SK-N-SH (cell line): ENCODE measurements around the gene KCNJ9. TPM values are rescaled to one million over a fixed set of nuclear protein-coding genes. Genes with fewer than 3 reads are reported as not detected.
"Not testable (repeated sequence)": the region's sequence is repeated elsewhere in the genome, so short reads cannot be mapped to it uniquely, and the experiment has no call there.

ENCODE experiments used
- CTCF ChIA-PET: fragments of 300-600, 350-600 bp; formaldehyde crosslinking; extraction: SDS; loops from one replicate; lab custom pipeline; 2021; lab: Yijun Ruan, JAX
- POLR2A ChIA-PET: fragments of 350-600 bp; sonication (Branson Sonifier 250); formaldehyde crosslinking; extraction: SDS; loops from one replicate; lab custom pipeline; 2020; ENCODE audit warnings: antibody characterized with exemption, inconsistent platforms; lab: Yijun Ruan, JAX
- DNase-seq: peaks from one replicate; pipeline ENCODE4 v3.0.0; 2012
- H2AFZ ChIP-seq: fragments of 200-600 bp; sonication (generic); 2 replicates; pipeline ENCODE4 v1.8.1; 2016; ENCODE audit warnings: antibody characterized with exemption, mild to moderate bottlenecking, low read depth
- H3F3A ChIP-seq: fragments of 200-600 bp; sonication (generic); replicated peaks from 2 replicates; pipeline ENCODE3; 2016; ENCODE audit warnings: antibody characterized with exemption, mild to moderate bottlenecking; ENCODE audit not compliant: insufficient read depth
- H3K27ac ChIP-seq, 2 experiments: fragments of 200-500 bp in 1 of 2; fragments of 200-600 bp in 1 of 2; sonication (Bioruptor generic) in 1 of 2; sonication (generic), shearing (Covaris generic) in 1 of 2; 2 replicates each; pipeline versions ENCODE4 v1.5.1 to v1.6.1; 2014 to 2016; ENCODE audit warnings: low read depth in 2 of 2, inconsistent platforms in 1 of 2, low read length in 1 of 2, mild to moderate bottlenecking in 1 of 2, mixed read lengths in 1 of 2
- H3K27me3 ChIP-seq: fragments of 200-600 bp; sonication (generic), shearing (Covaris generic); 2 replicates; pipeline ENCODE4 v1.6.1; 2016; ENCODE audit warnings: mixed run types; ENCODE audit not compliant: insufficient read depth
- H3K36me3 ChIP-seq, 2 experiments: fragments of 200-500 bp in 1 of 2; fragments of 200-600 bp in 1 of 2; sonication (Bioruptor generic) in 1 of 2; sonication (generic) in 1 of 2; replicated peaks in 1 of 2; 2 replicates each; pipeline versions ENCODE3 to v1.5.1; 2014 to 2016; ENCODE audit warnings: low read length in 1 of 2, mild to moderate bottlenecking in 1 of 2; ENCODE audit not compliant: insufficient read depth in 2 of 2, control insufficient read depth in 1 of 2
- H3K4me1 ChIP-seq, 2 experiments: fragments of 200-500 bp in 1 of 2; fragments of 200-600 bp in 1 of 2; sonication (Bioruptor generic) in 1 of 2; sonication (generic), shearing (Covaris generic) in 1 of 2; 2 replicates each; pipeline versions ENCODE4 v1.5.1 to v1.6.1; 2014 to 2016; ENCODE audit warnings: low read depth in 1 of 2, low read length in 1 of 2, mixed run types in 1 of 2; ENCODE audit not compliant: insufficient read depth in 2 of 2, control insufficient read depth in 1 of 2
- H3K4me2 ChIP-seq: fragments of 200-600 bp; sonication (generic), shearing (Covaris generic); 2 replicates; pipeline ENCODE4 v1.6.1; 2017; ENCODE audit warnings: mixed run types
- H3K4me3 ChIP-seq, 2 experiments: fragments of 200-500 bp in 1 of 2; fragments of 200-600 bp in 1 of 2; sonication (Bioruptor generic) in 1 of 2; sonication (generic), shearing (Covaris generic) in 1 of 2; 2 replicates each; pipeline versions ENCODE4 v1.5.1 to v1.8.1; 2014 to 2016; ENCODE audit warnings: low read depth in 2 of 2, inconsistent platforms in 1 of 2, low read length in 1 of 2, mild to moderate bottlenecking in 1 of 2, mixed read lengths in 1 of 2, moderate library complexity in 1 of 2
- H3K79me2 ChIP-seq: fragments of 200-600 bp; sonication (generic); 2 replicates; pipeline ENCODE4 v1.8.1; 2017; ENCODE audit warnings: mild to moderate bottlenecking; ENCODE audit not compliant: insufficient read depth
- H3K9ac ChIP-seq: fragments of 200-600 bp; sonication (generic); 2 replicates; pipeline ENCODE4 v1.6.1; 2017; ENCODE audit warnings: mixed run types
- H3K9me2 ChIP-seq: fragments of 200-600 bp; sonication (generic); 2 replicates; pipeline ENCODE4 v1.6.1; 2017; ENCODE audit warnings: mixed run types
- H3K9me3 ChIP-seq: fragments of 200-600 bp; sonication (generic); 2 replicates; pipeline ENCODE4 v1.6.1; 2017; ENCODE audit warnings: mixed run types, mild to moderate bottlenecking, moderate library complexity
- H4K20me1 ChIP-seq: fragments of 200-600 bp; sonication (generic); 2 replicates; pipeline ENCODE4 v1.6.1; 2017; ENCODE audit warnings: mild to moderate bottlenecking, mixed run types; ENCODE audit not compliant: insufficient read depth
- FOSL2 ChIP-seq: IDR thresholded peaks from 2 replicates; pipeline ENCODE4 v1.4.0; 2012; ENCODE audit warnings: low read depth, mild to moderate bottlenecking, moderate library complexity, borderline replicate concordance
- FOXJ3 ChIP-seq: sonication (generic); formaldehyde crosslinking; IDR thresholded peaks from 2 replicates; pipeline ENCODE4 v1.5.1; 2020; ENCODE audit warnings: mild to moderate bottlenecking, missing genetic modification reagents
- FOXM1 ChIP-seq: IDR thresholded peaks from 2 replicates; pipeline ENCODE4 v1.4.0; 2012; ENCODE audit warnings: low read depth, mild to moderate bottlenecking
- GABPA ChIP-seq: IDR thresholded peaks from 2 replicates; pipeline ENCODE4 v1.4.0; 2012; ENCODE audit warnings: low read depth, mild to moderate bottlenecking
- JUND ChIP-seq: IDR thresholded peaks from 2 replicates; pipeline ENCODE4 v1.4.0; 2012
- MEF2A ChIP-seq: IDR thresholded peaks from 2 replicates; pipeline ENCODE4 v1.4.0; 2012; ENCODE audit warnings: low read depth, borderline replicate concordance
- MXI1 ChIP-seq: IDR thresholded peaks from 2 replicates; pipeline ENCODE4 v1.6.1; 2012; ENCODE audit warnings: mild to moderate bottlenecking, low read depth, low read length, improper control_type of control experiment
- NFIC ChIP-seq: IDR thresholded peaks from 2 replicates; pipeline ENCODE4 v1.4.0; 2012; ENCODE audit warnings: borderline replicate concordance
- NRF1 ChIP-seq: IDR thresholded peaks from 2 replicates; pipeline ENCODE4 v1.6.1; 2012; ENCODE audit warnings: low read depth, mild to moderate bottlenecking, low read length
- RAD21 ChIP-seq: IDR thresholded peaks from 2 replicates; pipeline ENCODE4 v1.6.1; 2012; ENCODE audit warnings: mild to moderate bottlenecking, low read length
- RFX5 ChIP-seq: IDR thresholded peaks from 2 replicates; pipeline ENCODE4 v1.6.1; 2012; ENCODE audit warnings: mild to moderate bottlenecking, improper control_type of control experiment, low read length
- RXRA ChIP-seq: IDR thresholded peaks from 2 replicates; pipeline ENCODE4 v1.4.0; 2012; ENCODE audit warnings: low read depth, mild to moderate bottlenecking, borderline replicate concordance
- SIN3A ChIP-seq: IDR thresholded peaks from 2 replicates; pipeline ENCODE4 v1.6.1; 2012; ENCODE audit warnings: low read depth, mild to moderate bottlenecking, low read length, moderate library complexity, borderline replicate concordance
- TAF1 ChIP-seq: IDR thresholded peaks from 2 replicates; pipeline ENCODE4 v1.6.1; 2012; ENCODE audit warnings: low read depth, mild to moderate bottlenecking, low read length, moderate library complexity, borderline replicate concordance
- TCF12 ChIP-seq: IDR thresholded peaks from 2 replicates; pipeline ENCODE4 v1.4.0; 2012
- TEAD4 ChIP-seq: IDR thresholded peaks from 2 replicates; pipeline ENCODE4 v1.4.0; 2012; ENCODE audit warnings: mild to moderate bottlenecking, borderline replicate concordance; ENCODE audit not compliant: insufficient read depth
- YY1 ChIP-seq: IDR thresholded peaks from 2 replicates; pipeline ENCODE4 v1.4.0; 2012; ENCODE audit warnings: low read depth, mild to moderate bottlenecking
- WGBS: methylation state at CpG from one replicate; pipeline ENCODE4 v1.1.6; 2017; ENCODE audit warnings: low lambda C conversion rate; 5-methylcytosine and 5-hydroxymethylcytosine counted together
- polyA plus RNA-seq, 3 experiments: library from polyadenylated mRNA; depleted of rRNA; stranded (reverse); fragments of >200 nt; gene quantifications; 2 replicates each; pipeline ENCODE4 v1.2.3, GENCODE V29; 2012
- TF ChIP-seq, protein P1 (sequence below): IDR thresholded peaks from 2 replicates; pipeline ENCODE4 v1.4.0; 2012; ENCODE audit warnings: low read depth
- TF ChIP-seq, protein P2 (sequence below): IDR thresholded peaks from 2 replicates; pipeline ENCODE4 v1.4.0; 2012; ENCODE audit warnings: low read depth, borderline replicate concordance

Gene KCNJ9
- polyA plus RNA-seq, 1 of the 3 experiments (the other 2 are of a cell fraction): 0.02 TPM

DNA sequence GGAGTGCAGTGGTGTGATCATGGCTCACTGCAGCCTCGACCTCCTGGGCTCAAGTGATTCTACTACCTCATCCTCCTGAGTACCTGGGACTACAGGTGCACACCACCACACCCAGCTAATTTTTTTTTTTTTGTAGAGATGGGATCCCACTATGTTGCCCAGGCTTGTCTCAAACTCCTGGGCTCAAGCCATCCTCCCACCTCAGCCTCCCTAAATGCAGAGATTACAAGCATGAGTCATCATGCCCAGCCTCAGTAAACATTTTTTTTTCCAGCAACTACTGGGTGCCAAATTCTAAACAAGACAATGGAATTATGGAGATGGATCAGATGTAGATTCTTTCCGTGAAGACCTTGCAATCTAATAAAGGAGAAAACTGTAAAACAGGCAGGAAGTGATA, 31.2 kb upstream of the KCNJ9 start:
- H4K20me1 ChIP-seq, H2AFZ ChIP-seq, H3K4me3 ChIP-seq, H3K27ac ChIP-seq, H3K36me3 ChIP-seq, H3K9me2 ChIP-seq, POLR2A ChIA-PET, H3F3A ChIP-seq, H3K9me3 ChIP-seq, H3K9ac ChIP-seq, H3K4me2 ChIP-seq, DNase-seq, H3K79me2 ChIP-seq: not testable (repeated sequence)
- H3K4me1 ChIP-seq: peaks cover 0 to 11% of the 10 kb centered on the region in 2 experiments; a peak in 2 of 4 replicates
- H3K27me3 ChIP-seq: peaks cover 60% of the 10 kb centered on the region; the same call in 1 of the 2 replicates
- CTCF ChIA-PET: interaction anchor here (2.4 to 9.8 kb wide), 2 partner anchors 28 to 34 kb away, joined by 10 to 76 read pairs; partner anchors contain the start of gene KCNJ9
- 6% methylated on average over 2 of the region's 2 CpGs for WGBS

DNA sequence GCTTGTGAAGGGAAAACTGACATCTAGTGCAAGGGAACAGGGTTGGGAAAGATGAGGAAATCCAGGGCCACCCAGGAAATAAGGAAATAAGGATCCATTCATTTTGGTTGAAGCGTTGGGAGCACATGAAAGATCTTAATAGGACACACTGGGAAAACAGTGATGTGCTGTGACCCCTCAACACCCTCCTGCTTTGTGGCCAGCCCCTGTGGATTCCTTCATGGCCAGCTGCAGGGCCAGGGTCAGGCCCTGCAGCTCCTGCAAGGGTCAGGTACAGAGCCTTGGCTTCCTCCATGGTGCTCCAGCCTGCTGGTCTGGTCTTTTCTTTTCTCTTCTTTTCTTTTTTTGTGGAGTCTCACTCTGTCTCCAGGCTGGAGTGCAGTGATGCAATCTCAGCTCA, 30.7 kb upstream of the KCNJ9 start:
- H3K9me3 ChIP-seq: no peaks in the 10 kb centered on the region
- no peak overlapping the region for H2AFZ ChIP-seq
- no peaks in the 10 kb centered on the region for H3K79me2 ChIP-seq
- peaks cover 65% of the 10 kb centered on the region for H3K27me3 ChIP-seq
- H3K9me2 ChIP-seq: no peaks in the 10 kb centered on the region
- ChIA-PET POLR2A (no interaction called here), CTCF (interaction anchor here (2.4 to 9.8 kb wide), 2 partner anchors 28 to 34 kb away, joined by 10 to 76 read pairs; partner anchors contain the start of gene KCNJ9)
- H4K20me1 ChIP-seq: no peaks in the 10 kb centered on the region
- no peak for TF ChIP-seq RXRA
- no peak for TF ChIP-seq SIN3A
- no peak for TF ChIP-seq GABPA
- TF ChIP-seq, protein P1, sequence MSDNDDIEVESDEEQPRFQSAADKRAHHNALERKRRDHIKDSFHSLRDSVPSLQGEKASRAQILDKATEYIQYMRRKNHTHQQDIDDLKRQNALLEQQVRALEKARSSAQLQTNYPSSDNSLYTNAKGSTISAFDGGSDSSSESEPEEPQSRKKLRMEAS: no peak
- TF ChIP-seq, protein P2, sequence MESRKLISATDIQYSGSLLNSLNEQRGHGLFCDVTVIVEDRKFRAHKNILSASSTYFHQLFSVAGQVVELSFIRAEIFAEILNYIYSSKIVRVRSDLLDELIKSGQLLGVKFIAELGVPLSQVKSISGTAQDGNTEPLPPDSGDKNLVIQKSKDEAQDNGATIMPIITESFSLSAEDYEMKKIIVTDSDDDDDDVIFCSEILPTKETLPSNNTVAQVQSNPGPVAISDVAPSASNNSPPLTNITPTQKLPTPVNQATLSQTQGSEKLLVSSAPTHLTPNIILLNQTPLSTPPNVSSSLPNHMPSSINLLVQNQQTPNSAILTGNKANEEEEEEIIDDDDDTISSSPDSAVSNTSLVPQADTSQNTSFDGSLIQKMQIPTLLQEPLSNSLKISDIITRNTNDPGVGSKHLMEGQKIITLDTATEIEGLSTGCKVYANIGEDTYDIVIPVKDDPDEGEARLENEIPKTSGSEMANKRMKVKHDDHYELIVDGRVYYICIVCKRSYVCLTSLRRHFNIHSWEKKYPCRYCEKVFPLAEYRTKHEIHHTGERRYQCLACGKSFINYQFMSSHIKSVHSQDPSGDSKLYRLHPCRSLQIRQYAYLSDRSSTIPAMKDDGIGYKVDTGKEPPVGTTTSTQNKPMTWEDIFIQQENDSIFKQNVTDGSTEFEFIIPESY: no peak
- TF ChIP-seq RFX5: no peak
- no peak for TF ChIP-seq YY1
- TF ChIP-seq JUND: no peak
- no peak for TF ChIP-seq MXI1
- TF ChIP-seq NFIC: no peak
- no peak for TF ChIP-seq MEF2A
- no peak for TF ChIP-seq TAF1
- TF ChIP-seq NRF1: no peak
- TF ChIP-seq FOXM1: no peak
- no peak for TF ChIP-seq RAD21
- TF ChIP-seq FOSL2: no peak
- no peak for TF ChIP-seq TCF12
- TF ChIP-seq FOXJ3 (CRISPR knock-in tag): no peak
- no peak for TF ChIP-seq TEAD4
- no peak overlapping the region for H3K4me2 ChIP-seq
- DNase-seq: no peak
- 50% methylated on average over 1 of the region's 1 CpG for WGBS
- H3K9ac ChIP-seq: no peak overlapping the region
- H3K4me3 ChIP-seq: no peak overlapping the region
- peaks cover 0 to 11% of the 10 kb centered on the region in 2 experiments; a peak in 2 of 4 replicates for H3K4me1 ChIP-seq
- no peak overlapping the region for H3K27ac ChIP-seq
- H3F3A ChIP-seq: no peaks in the 10 kb centered on the region
- H3K36me3 ChIP-seq: no peaks in the 10 kb centered on the region
